Measurements from ENCODE around the gene RNF208.

DNA sequence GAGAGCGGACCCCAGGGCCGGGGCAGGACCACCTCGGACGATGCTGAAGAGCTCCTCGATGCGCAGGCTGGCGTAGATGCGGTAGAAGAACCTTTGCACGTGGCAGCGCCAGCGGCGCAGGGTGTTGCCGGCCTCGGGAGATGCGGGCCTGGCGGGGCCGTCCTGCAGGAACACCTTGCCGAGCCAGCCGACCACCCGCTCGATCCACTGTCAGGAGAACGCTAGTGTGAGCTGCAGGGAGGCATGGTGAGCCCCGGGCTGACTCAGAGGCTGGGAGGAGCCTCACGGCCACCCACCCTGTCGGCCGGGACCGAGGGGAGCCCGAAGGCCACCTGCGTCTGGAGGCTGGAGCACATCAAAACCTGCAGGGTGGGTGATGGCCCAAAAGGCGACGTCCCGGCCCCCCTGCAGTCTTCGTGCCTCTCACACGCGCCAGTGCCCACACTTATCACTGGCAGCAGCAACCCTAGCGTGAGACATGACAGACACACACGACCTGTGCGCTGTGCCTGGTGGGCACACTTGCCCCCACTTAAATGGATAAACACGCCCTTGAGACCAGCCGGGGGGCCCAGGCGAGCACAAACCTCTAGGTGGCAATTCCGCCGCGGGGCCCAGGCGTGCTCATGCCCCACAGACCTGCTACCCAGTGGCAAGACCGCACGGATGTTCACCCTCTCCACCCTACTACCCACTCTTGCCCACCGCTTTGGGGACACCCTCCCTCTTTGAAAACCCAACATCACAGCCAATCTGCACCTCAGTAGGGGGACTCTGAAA lies 37.0 kb downstream of the RNF208 start:
- TF ChIP-seq POLR2A (IDR thresholded peaks at IDR 0.05) (no peak), POLR2AphosphoS5 (IDR thresholded peaks at IDR 0.05) (no peak), EP300 (IDR thresholded peaks at IDR 0.05; ENCODE audit: low read depth) (no peak)
- TF ChIP-seq, protein P1, sequence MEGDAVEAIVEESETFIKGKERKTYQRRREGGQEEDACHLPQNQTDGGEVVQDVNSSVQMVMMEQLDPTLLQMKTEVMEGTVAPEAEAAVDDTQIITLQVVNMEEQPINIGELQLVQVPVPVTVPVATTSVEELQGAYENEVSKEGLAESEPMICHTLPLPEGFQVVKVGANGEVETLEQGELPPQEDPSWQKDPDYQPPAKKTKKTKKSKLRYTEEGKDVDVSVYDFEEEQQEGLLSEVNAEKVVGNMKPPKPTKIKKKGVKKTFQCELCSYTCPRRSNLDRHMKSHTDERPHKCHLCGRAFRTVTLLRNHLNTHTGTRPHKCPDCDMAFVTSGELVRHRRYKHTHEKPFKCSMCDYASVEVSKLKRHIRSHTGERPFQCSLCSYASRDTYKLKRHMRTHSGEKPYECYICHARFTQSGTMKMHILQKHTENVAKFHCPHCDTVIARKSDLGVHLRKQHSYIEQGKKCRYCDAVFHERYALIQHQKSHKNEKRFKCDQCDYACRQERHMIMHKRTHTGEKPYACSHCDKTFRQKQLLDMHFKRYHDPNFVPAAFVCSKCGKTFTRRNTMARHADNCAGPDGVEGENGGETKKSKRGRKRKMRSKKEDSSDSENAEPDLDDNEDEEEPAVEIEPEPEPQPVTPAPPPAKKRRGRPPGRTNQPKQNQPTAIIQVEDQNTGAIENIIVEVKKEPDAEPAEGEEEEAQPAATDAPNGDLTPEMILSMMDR (IDR thresholded peaks at IDR 0.05) = no peak
